Mammary epithelial cell (primary cell): Measurements from ENCODE around the gene PGBD5.

Source experiments
- EZH2 ChIP-seq: IDR thresholded peaks from 2 replicates; pipeline ENCODE4 v1.6.1; 2012; ENCODE audit warnings: low read length, inconsistent platforms, borderline replicate concordance
- TF ChIP-seq, protein P1 (sequence below), 2 donors: IDR thresholded peaks in 1 of 2; conservative IDR thresholded peaks in 1 of 2; 2 replicates each; pipeline ENCODE4 v1.5.1; 2011 to 2012; ENCODE audit warnings: inconsistent platforms in 2 of 2, low read length in 2 of 2, mild to moderate bottlenecking in 2 of 2, control low read depth in 1 of 2, low read depth in 1 of 2; ENCODE audit not compliant: insufficient read depth in 1 of 2; ENCODE audit errors: extremely low read depth in 1 of 2

DNA sequence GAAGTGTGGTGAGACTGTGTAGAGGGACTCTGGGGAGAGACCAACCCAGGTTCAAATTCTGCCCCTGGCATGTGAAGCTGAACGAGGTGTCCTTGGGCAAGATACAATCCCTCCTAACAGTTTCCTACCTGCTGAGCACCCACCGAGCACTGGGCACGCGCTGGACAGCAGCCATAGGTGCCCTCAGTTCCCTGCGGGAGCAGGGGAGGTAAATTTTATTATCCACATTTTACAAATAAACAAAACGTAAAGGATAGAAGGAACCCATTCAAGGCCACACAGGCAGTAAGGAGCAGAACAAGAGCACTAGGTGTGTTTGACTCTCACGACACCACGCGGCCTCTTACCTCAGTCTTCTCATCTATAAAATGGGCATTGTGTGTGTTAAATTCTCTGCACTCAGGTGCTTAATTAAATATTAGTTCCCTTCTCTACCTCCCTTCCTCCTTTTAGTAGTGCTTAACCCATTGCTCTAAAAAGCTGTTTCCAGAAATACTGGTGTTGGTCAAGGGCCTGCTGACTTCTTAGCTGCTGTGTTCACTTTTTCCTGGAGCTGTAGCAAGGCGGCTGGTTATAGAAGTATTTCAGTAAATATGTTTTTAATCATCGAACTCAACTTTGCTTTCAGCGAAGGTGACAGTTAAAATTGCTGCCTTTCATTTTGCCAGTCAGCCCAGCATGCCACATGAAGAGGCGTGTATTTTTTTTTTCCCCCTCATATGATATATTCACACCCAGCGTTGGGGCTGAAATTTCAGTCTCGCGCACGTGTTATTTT lies 41.6 kb downstream of the PGBD5 start:
- no peak for TF ChIP-seq EZH2
- TF ChIP-seq, protein P1, sequence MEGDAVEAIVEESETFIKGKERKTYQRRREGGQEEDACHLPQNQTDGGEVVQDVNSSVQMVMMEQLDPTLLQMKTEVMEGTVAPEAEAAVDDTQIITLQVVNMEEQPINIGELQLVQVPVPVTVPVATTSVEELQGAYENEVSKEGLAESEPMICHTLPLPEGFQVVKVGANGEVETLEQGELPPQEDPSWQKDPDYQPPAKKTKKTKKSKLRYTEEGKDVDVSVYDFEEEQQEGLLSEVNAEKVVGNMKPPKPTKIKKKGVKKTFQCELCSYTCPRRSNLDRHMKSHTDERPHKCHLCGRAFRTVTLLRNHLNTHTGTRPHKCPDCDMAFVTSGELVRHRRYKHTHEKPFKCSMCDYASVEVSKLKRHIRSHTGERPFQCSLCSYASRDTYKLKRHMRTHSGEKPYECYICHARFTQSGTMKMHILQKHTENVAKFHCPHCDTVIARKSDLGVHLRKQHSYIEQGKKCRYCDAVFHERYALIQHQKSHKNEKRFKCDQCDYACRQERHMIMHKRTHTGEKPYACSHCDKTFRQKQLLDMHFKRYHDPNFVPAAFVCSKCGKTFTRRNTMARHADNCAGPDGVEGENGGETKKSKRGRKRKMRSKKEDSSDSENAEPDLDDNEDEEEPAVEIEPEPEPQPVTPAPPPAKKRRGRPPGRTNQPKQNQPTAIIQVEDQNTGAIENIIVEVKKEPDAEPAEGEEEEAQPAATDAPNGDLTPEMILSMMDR (conservative IDR thresholded peaks at IDR 0.05 in 1 of 2, IDR thresholded peaks at IDR 0.05 in 1 of 2; ENCODE audit: extremely low read depth in 1 of 2, insufficient read depth in 1 of 2, low read depth in 1 of 2, low read length in 2 of 2), result no peak
